ENCODE data around the gene PPP1R7. TPM values are rescaled to one million over a fixed set of nuclear protein-coding genes. Genes with fewer than 3 reads are reported as not detected.

PPP1R7 gene
- total RNA-seq, 2 experiments from 2014 or later, result 36.4 to 38.2 TPM

GRCh38 chr2:241187918-241188234, 37.6 kb downstream of the PPP1R7 start:
- no peak for ATAC-seq (ENCODE audit: poor library complexity)
- CTCF ChIA-PET, result no interaction called here
- Histone ChIP-seq H3K9me3 (ENCODE audit: control insufficient read depth in 1 of 2, insufficient read depth in 1 of 2, low read length in 2 of 2) (no peaks in the 10 kb centered on the region), H3K4me1 (ENCODE audit: insufficient read depth, low read length) (no peaks in the 10 kb centered on the region), H3K27me3 (ENCODE audit: control insufficient read depth in 1 of 2, insufficient read depth in 2 of 2, low read length in 2 of 2) (no peaks in the 10 kb centered on the region), H3K4me3 (ENCODE audit: low read length) (no peak overlapping the region), H3K27ac (ENCODE audit: low read depth in 1 of 2, low read length in 2 of 2) (no peak overlapping the region), H3K36me3 (ENCODE audit: insufficient read depth, low read length) (peaks cover 8% of the 10 kb centered on the region)
- DNase-seq, result no peak
- H3K9me3 Mint-ChIP-seq, result no peaks in the 10 kb centered on the region
- intact Hi-C loops (cut with DNase I, micrococcal nuclease), result no loop called here
- H3K36me3 Mint-ChIP-seq (ENCODE audit: low read depth), result peaks cover 5% of the 10 kb centered on the region
- TF ChIP-seq, protein P1, sequence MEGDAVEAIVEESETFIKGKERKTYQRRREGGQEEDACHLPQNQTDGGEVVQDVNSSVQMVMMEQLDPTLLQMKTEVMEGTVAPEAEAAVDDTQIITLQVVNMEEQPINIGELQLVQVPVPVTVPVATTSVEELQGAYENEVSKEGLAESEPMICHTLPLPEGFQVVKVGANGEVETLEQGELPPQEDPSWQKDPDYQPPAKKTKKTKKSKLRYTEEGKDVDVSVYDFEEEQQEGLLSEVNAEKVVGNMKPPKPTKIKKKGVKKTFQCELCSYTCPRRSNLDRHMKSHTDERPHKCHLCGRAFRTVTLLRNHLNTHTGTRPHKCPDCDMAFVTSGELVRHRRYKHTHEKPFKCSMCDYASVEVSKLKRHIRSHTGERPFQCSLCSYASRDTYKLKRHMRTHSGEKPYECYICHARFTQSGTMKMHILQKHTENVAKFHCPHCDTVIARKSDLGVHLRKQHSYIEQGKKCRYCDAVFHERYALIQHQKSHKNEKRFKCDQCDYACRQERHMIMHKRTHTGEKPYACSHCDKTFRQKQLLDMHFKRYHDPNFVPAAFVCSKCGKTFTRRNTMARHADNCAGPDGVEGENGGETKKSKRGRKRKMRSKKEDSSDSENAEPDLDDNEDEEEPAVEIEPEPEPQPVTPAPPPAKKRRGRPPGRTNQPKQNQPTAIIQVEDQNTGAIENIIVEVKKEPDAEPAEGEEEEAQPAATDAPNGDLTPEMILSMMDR (IDR thresholded peaks at IDR 0.05), result no peak
- no peaks in the 10 kb centered on the region for H3K4me1 Mint-ChIP-seq (ENCODE audit: low read depth)
- H3K27me3 Mint-ChIP-seq, result no peaks in the 10 kb centered on the region
- no peak overlapping the region for H3K27ac Mint-ChIP-seq
- POLR2A ChIA-PET, result no interaction called here
- H3K4me3 Mint-ChIP-seq, result no peak overlapping the region

DNA sequence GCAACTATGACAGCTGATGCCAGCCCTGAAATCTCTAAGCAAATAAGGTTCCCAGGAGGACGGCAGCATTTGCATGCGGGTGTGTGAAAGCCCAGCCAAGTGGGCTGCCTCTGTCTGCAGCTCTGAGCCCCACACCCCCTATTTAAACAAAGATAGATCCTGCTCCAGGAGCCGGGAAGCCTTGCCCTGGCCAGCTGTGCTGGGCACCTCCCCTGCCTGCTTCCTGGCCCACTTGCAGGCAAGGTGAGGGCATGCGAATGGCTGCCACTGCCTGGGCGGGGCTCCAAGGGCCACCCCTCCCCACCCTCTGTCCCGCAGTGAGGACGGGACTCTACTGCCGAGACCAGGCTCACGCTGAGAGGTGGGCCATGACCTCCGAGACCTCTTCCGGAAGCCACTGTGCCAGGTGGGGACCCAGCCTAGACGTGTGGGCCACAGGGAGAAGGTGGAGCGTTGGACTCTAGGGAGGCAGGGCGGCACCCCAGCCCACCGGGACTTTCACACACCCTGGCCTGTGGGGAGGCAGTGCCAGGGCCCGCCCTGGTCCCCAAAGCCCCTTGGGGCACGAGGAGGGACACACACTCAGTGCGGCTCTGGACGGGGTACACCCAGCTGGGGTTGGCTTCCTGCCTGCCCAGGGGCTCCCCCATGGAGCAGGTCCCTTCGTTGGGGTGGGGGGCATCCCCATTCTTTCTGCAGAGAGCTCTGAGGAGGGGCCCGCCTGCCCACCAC, 38.3 kb downstream of the PPP1R7 start, which contains the start of gene ANO7:
Gene ANO7, plus strand, starts transcription at position 317 of the 732 bp plus-strand sequence. CDS start 1,387 bp downstream, outside the sequence.
- ChIA-PET POLR2A (no interaction called here), CTCF (no interaction called here)
- no peak within 1 kb of the TSS for H3K4me3 Mint-ChIP-seq
- Histone ChIP-seq H3K9me3 (ENCODE audit: control insufficient read depth in 1 of 2, insufficient read depth in 1 of 2, low read length in 2 of 2) (no peaks in the 10 kb centered on the region), H3K27ac (ENCODE audit: low read depth in 1 of 2, low read length in 2 of 2) (no peak within 1 kb of the TSS), H3K36me3 (ENCODE audit: insufficient read depth, low read length) (peaks cover 2% of the 10 kb centered on the region), H3K4me1 (ENCODE audit: insufficient read depth, low read length) (no peaks in the 10 kb centered on the region), H3K27me3 (ENCODE audit: control insufficient read depth in 1 of 2, insufficient read depth in 2 of 2, low read length in 2 of 2) (no peaks in the 10 kb centered on the region), H3K4me3 (ENCODE audit: low read length) (no peak within 1 kb of the TSS)
- no peaks in the 10 kb centered on the region for H3K9me3 Mint-ChIP-seq
- TF ChIP-seq, protein P1 (IDR thresholded peaks at IDR 0.05), result no peak
- no peaks in the 10 kb centered on the region for H3K4me1 Mint-ChIP-seq (ENCODE audit: low read depth)
- ATAC-seq (ENCODE audit: poor library complexity) (no peak), DNase-seq (no peak)
- H3K27me3 Mint-ChIP-seq, result no peaks in the 10 kb centered on the region
- no peak within 1 kb of the TSS for H3K27ac Mint-ChIP-seq
- H3K36me3 Mint-ChIP-seq (ENCODE audit: low read depth), result peaks cover 2% of the 10 kb centered on the region
- intact Hi-C loops (cut with DNase I, micrococcal nuclease), result no loop called here

DNA sequence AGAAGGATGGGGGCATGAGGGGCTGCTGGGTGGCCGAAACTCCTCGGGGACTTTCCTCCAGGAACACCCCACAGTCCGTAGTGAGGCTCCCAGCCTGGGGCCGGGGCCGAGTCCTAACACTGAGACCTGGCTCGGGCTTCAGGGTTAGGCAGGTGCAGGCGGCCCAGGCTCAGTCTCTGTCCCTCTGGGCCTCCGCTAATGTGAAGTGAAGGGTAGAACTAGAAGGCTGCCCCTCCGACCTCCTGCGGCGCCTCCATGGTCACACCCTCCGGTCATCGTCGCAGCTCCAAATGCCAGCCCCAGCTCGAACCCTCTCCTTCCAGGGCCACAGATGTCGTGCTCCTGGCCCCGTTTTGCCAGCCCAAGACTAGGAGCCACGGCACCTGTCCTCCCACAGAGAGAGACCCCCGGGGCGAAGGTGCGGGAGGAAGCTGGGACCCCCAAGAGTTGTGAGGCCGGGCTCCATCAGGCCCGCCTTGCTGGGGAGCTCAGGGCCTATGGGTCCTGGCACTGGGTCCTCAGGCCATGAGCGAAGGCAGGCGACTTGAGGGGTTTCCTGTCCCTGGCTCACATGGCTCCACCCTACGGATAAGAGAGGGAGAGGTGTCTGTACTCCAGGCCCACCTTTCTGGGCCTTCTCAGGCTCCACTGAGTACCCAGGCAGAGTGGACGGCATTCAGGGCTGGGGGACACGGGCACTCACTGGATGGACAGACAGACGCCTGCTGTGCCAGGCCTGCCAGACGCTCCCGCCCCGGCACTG, 39.0 kb downstream of the PPP1R7 start:
- H3K27me3 ChIP-seq (ENCODE audit: control insufficient read depth in 1 of 2, insufficient read depth in 2 of 2, low read length in 2 of 2), result no peaks in the 10 kb centered on the region
- no peak overlapping the region for H3K4me3 ChIP-seq (ENCODE audit: low read length)
- POLR2A ChIA-PET, result interaction anchor here (0.6 kb wide), 1 partner anchor 18 kb away, joined by 3 read pairs; no protein-coding TSS in a partner anchor
- DNase-seq, result peak in 1 of 14 experiments; percentile 11
- CTCF ChIA-PET, result no interaction called here
- Mint-ChIP-seq H3K4me3 (no peak overlapping the region), H3K27ac (no peak overlapping the region), H3K36me3 (ENCODE audit: low read depth) (no peaks in the 10 kb centered on the region), H3K27me3 (no peaks in the 10 kb centered on the region), H3K9me3 (no peaks in the 10 kb centered on the region), H3K4me1 (ENCODE audit: low read depth) (no peaks in the 10 kb centered on the region)
- no peak for ATAC-seq (ENCODE audit: poor library complexity)
- no peak overlapping the region for H3K27ac ChIP-seq (ENCODE audit: low read depth in 1 of 2, low read length in 2 of 2)
- TF ChIP-seq, protein P1 (IDR thresholded peaks at IDR 0.05), result no peak
- intact Hi-C loops (cut with DNase I, micrococcal nuclease), result no loop called here
- H3K36me3 ChIP-seq (ENCODE audit: insufficient read depth, low read length), result no peaks in the 10 kb centered on the region
- H3K9me3 ChIP-seq (ENCODE audit: control insufficient read depth in 1 of 2, insufficient read depth in 1 of 2, low read length in 2 of 2), result no peaks in the 10 kb centered on the region
- H3K4me1 ChIP-seq (ENCODE audit: insufficient read depth, low read length), result no peaks in the 10 kb centered on the region

All from CD4-positive, alpha-beta T cell (primary cell).